Body of pancreas (tissue), 4 donors: ENCODE measurements around the gene NXPH1.

Experiments used
- POLR2A ChIP-seq, 3 donors: fragments of 450-650 bp; IDR thresholded peaks; one replicate each; pipeline ENCODE4 v1.6.1; 2016; ENCODE audit warnings: antibody characterized with exemption in 3 of 3, mild to moderate bottlenecking in 2 of 3
- TF ChIP-seq, protein P1 (sequence below), 7 experiments: fragments of 450-650 bp in 4 of 7; fragments of 200-600 bp in 3 of 7; sonication (generic) in 3 of 7; IDR thresholded peaks; one replicate each; pipeline ENCODE4 v1.5.1; 2016 to 2019; ENCODE audit warnings: antibody characterized with exemption in 7 of 7

DNA sequence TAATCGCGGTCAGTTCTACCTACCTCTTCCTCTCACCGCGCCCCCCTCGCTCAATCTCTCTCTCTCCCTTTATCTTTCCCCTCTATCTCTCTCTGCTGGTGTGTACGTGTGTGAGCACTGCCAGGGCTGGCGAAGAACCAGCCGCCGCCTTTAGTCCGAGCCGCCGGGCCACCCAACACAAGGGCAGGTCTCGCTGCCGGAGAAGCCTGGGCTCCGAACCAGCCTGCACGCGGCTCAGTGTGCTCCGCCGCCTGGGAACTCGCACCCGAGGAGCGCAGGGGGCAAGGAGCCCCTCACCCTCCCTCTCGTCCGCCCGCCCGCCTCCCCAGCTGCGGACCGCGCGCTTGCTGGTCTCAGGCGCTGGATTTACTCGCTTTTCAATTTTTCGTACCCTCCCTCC, 1.7 kb downstream of the NXPH1 start:
- TF ChIP-seq, protein P1, sequence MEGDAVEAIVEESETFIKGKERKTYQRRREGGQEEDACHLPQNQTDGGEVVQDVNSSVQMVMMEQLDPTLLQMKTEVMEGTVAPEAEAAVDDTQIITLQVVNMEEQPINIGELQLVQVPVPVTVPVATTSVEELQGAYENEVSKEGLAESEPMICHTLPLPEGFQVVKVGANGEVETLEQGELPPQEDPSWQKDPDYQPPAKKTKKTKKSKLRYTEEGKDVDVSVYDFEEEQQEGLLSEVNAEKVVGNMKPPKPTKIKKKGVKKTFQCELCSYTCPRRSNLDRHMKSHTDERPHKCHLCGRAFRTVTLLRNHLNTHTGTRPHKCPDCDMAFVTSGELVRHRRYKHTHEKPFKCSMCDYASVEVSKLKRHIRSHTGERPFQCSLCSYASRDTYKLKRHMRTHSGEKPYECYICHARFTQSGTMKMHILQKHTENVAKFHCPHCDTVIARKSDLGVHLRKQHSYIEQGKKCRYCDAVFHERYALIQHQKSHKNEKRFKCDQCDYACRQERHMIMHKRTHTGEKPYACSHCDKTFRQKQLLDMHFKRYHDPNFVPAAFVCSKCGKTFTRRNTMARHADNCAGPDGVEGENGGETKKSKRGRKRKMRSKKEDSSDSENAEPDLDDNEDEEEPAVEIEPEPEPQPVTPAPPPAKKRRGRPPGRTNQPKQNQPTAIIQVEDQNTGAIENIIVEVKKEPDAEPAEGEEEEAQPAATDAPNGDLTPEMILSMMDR (IDR thresholded peaks at IDR 0.05), result no peak
- TF ChIP-seq POLR2A (IDR thresholded peaks at IDR 0.05), result no peak
